GM12878 (cell line): ENCODE measurements around the gene COL13A1. TPM values are rescaled to one million over a fixed set of nuclear protein-coding genes. Genes with fewer than 3 reads are reported as not detected.

ENCODE experiments used
- ATAC-seq: fragments of 200-7000 bp; cut with Tn5 transposase; 3 replicates; pipeline ENCODE4 v1.9.1; 2020; ENCODE audit warnings: mild to moderate bottlenecking, moderate library complexity
- BruUV-seq: library from RNA; stranded (reverse); fragments of 400-500 nt; replicated peaks from 2 replicates; lab custom pipeline; 2021; lab: Mats Ljungman, UMichigan
- CTCF ChIA-PET: fragments of 300-600 bp; sonication (Branson Sonifier 250); formaldehyde crosslinking; extraction: SDS; loops from one replicate; lab custom pipeline; 2021; ENCODE audit warnings: inconsistent platforms; lab: Yijun Ruan, JAX
- POLR2A ChIA-PET: fragments of 350-600 bp; formaldehyde crosslinking; extraction: SDS; loops from one replicate; lab custom pipeline; 2021; ENCODE audit warnings: inconsistent platforms; lab: Charles Lee
- RAD21 ChIA-PET: fragments of 300-600 bp; sonication (Branson Sonifier 250); formaldehyde crosslinking; loops from one replicate; lab custom pipeline; 2023; ENCODE audit warnings: antibody characterized with exemption; ENCODE audit not compliant: unreplicated experiment; lab: Charles Lee
- SMC1A ChIA-PET: fragments of 300-600 bp; sonication (Branson Sonifier 250); formaldehyde crosslinking; loops from one replicate; lab custom pipeline; 2023; ENCODE audit not compliant: unreplicated experiment, uncharacterized antibody; lab: Charles Lee
- DNase-seq: peaks from one replicate; pipeline ENCODE4 v3.0.0-alpha.2; 2011; ENCODE audit warnings: low read depth, low spot score
- FAIRE-seq: peaks from 3 replicates; lab custom pipeline; 2011; peaks lifted over from hg19 to GRCh38; lab: Jason Lieb, UNC
- H2AFZ ChIP-seq: 2 replicates; pipeline ENCODE4 v1.6.0; 2011; ENCODE audit warnings: low read depth, low read length, control low read depth; ENCODE audit not compliant: control insufficient read depth
- H3K27ac ChIP-seq: 2 replicates; pipeline ENCODE4 v1.5.1; 2011; ENCODE audit warnings: control low read depth; ENCODE audit not compliant: control insufficient read depth, insufficient read depth
- H3K27me3 ChIP-seq, 2 experiments: replicated peaks in 1 of 2; 2 replicates each; pipeline versions ENCODE4 v1.6.0 to v1.6.1; 2011; ENCODE audit warnings: low read length in 1 of 2; ENCODE audit not compliant: control insufficient read depth in 2 of 2, insufficient read depth in 2 of 2
- H3K36me3 ChIP-seq, 2 experiments: 2 replicates each; pipeline ENCODE4 v1.5.1; 2011; ENCODE audit warnings: low read length in 1 of 2; ENCODE audit not compliant: control insufficient read depth in 2 of 2, insufficient read depth in 2 of 2
- H3K4me1 ChIP-seq: 2 replicates; pipeline ENCODE4 v1.6.1; 2011; ENCODE audit warnings: mild to moderate bottlenecking, low read length, moderate library complexity, mixed read lengths; ENCODE audit not compliant: control insufficient read depth, insufficient read depth
- H3K4me2 ChIP-seq: 2 replicates; pipeline ENCODE4 v1.6.0; 2011; ENCODE audit warnings: control low read depth; ENCODE audit not compliant: control insufficient read depth, insufficient read depth
- H3K4me3 ChIP-seq: fragments of 200-600 bp; sonication (generic); 2 replicates; pipeline ENCODE4 v1.5.1; 2016
- H3K79me2 ChIP-seq: 2 replicates; pipeline ENCODE4 v1.6.0; 2011; ENCODE audit warnings: low read length; ENCODE audit not compliant: control insufficient read depth, insufficient read depth
- H3K9ac ChIP-seq: 2 replicates; pipeline ENCODE4 v1.8.0; 2011; ENCODE audit warnings: low read length, control low read depth, mixed read lengths; ENCODE audit not compliant: control insufficient read depth, insufficient read depth
- H3K9me3 ChIP-seq: replicated peaks from 3 replicates; pipeline ENCODE4 v1.5.1; 2011; ENCODE audit warnings: mild to moderate bottlenecking, low read length; ENCODE audit not compliant: control insufficient read depth, insufficient read depth
- H4K20me1 ChIP-seq: 2 replicates; pipeline ENCODE4 v1.6.0; 2011; ENCODE audit not compliant: control insufficient read depth, insufficient read depth
- CHD2 ChIP-seq: IDR thresholded peaks from 2 replicates; pipeline ENCODE4 v1.6.1; 2011; ENCODE audit warnings: low read depth, low read length, improper control_type of control experiment, borderline replicate concordance
- FOXM1 ChIP-seq: IDR thresholded peaks from 2 replicates; pipeline ENCODE4 v1.6.1; 2012; ENCODE audit warnings: low read depth, mild to moderate bottlenecking, inconsistent platforms, low read length, moderate library complexity
- MEF2A ChIP-seq: IDR thresholded peaks from 2 replicates; pipeline ENCODE4 v1.6.1; 2011; ENCODE audit warnings: low read depth, mild to moderate bottlenecking, low read length, moderate library complexity; ENCODE audit not compliant: insufficient read depth
- MYC ChIP-seq: IDR thresholded peaks from 2 replicates; pipeline ENCODE4 v1.6.1; 2011; ENCODE audit warnings: mild to moderate bottlenecking, low read length, moderate library complexity, inconsistent platforms; ENCODE audit not compliant: insufficient read depth, insufficient replicate concordance, insufficient read length, severe bottlenecking
- NFYA ChIP-seq: IDR thresholded peaks from 2 replicates; pipeline ENCODE4 v1.6.1; 2011; ENCODE audit warnings: low read depth, mild to moderate bottlenecking, low read length, improper control_type of control experiment, borderline replicate concordance
- SIN3A ChIP-seq: IDR thresholded peaks from 2 replicates; pipeline ENCODE4 v1.6.1; 2012; ENCODE audit warnings: low read depth, low read length, improper control_type of control experiment
- SUZ12 ChIP-seq: fragments of 200-600 bp; sonication (generic); IDR thresholded peaks from one replicate; pipeline ENCODE4 v1.6.1; 2018; ENCODE audit warnings: antibody characterized with exemption, mild to moderate bottlenecking; ENCODE audit not compliant: unreplicated experiment
- YY1 ChIP-seq: IDR thresholded peaks from 2 replicates; pipeline ENCODE4 v1.6.1; 2011; ENCODE audit warnings: low read depth, mild to moderate bottlenecking, low read length
- ZNF217 ChIP-seq: fragments of 450-650 bp; IDR thresholded peaks from 2 replicates; pipeline ENCODE4 v1.6.1; 2017; ENCODE audit warnings: antibody characterized with exemption, mild to moderate bottlenecking
- WGBS: methylation state at CpG from one replicate; pipeline ENCODE4 v1.1.6; 2016; ENCODE audit warnings: low lambda C conversion rate; ENCODE audit not compliant: insufficient replicate concordance, insufficient coverage; ENCODE audit errors: missing lambda C conversion rate; 5-methylcytosine and 5-hydroxymethylcytosine counted together
- in situ Hi-C: fragments of 300-500 bp; cut with MboI; formaldehyde crosslinking; loops from 9 replicates; pipeline ENCODE4 v1.14.3; 2018; ENCODE audit warnings: mixed read lengths
- intact Hi-C: fragments of 100-400 bp; cut with micrococcal nuclease; formaldehyde crosslinking; loops from one replicate; pipeline ENCODE4 v1.14.2; 2022; ENCODE audit not compliant: unreplicated experiment
- polyA plus RNA-seq, 11 experiments: library from polyadenylated mRNA; depleted of rRNA in 4 of 11; unstranded in 6 of 11; stranded (reverse) in 5 of 11; fragments of >200 nt; fragmentation: Nextera tagmentation in 4 of 11; fragmentation: Illumina TruSeq in 1 of 11; extraction: Ambion mirVana in 4 of 11; extraction: Trizol in 1 of 11; gene quantifications; 1 replicate in 1 of 11; 2 replicates in 10 of 11; pipeline versions ENCODE4 v1.2.1 to v1.2.3, GENCODE V29; 2011 to 2016; ENCODE audit warnings: inconsistent platforms in 2 of 11, missing spikeins in 2 of 11, low read depth in 1 of 11
- total RNA-seq, 4 experiments: library from RNA; depleted of rRNA in 3 of 4; stranded (reverse); fragments of >200 nt in 3 of 4; fragmentation: Illumina TruSeq in 1 of 4; extraction: Trizol in 1 of 4; gene quantifications; 2 replicates each; pipeline versions ENCODE4 v1.2.1 to v1.2.3, GENCODE V29; 2013 to 2021
- TF ChIP-seq, protein P1 (sequence below): fragments of 450-650 bp; formaldehyde crosslinking; IDR thresholded peaks from 2 replicates; pipeline ENCODE4 v1.4.0; 2020; ENCODE audit warnings: mild to moderate bottlenecking, moderate library complexity
- TF ChIP-seq, protein P2 (sequence below): fragments of 450-650 bp; IDR thresholded peaks from 2 replicates; pipeline ENCODE4 v1.6.1; 2016; ENCODE audit warnings: mild to moderate bottlenecking, moderate library complexity, borderline replicate concordance
- TF ChIP-seq, protein P3 (sequence below): fragments of 450-650 bp; IDR thresholded peaks from 2 replicates; pipeline ENCODE4 v1.6.1; 2017; ENCODE audit warnings: mild to moderate bottlenecking, low read depth, inconsistent platforms; ENCODE audit not compliant: poor library complexity, severe bottlenecking

Gene COL13A1
- total and polyA plus RNA-seq, 10 of the 15 experiments (the other 5 are each of a cell fraction or from before 2014, with no cell fraction given) = 0.03 to 0.15 (median 0.05) TPM; not detected in 7

DNA sequence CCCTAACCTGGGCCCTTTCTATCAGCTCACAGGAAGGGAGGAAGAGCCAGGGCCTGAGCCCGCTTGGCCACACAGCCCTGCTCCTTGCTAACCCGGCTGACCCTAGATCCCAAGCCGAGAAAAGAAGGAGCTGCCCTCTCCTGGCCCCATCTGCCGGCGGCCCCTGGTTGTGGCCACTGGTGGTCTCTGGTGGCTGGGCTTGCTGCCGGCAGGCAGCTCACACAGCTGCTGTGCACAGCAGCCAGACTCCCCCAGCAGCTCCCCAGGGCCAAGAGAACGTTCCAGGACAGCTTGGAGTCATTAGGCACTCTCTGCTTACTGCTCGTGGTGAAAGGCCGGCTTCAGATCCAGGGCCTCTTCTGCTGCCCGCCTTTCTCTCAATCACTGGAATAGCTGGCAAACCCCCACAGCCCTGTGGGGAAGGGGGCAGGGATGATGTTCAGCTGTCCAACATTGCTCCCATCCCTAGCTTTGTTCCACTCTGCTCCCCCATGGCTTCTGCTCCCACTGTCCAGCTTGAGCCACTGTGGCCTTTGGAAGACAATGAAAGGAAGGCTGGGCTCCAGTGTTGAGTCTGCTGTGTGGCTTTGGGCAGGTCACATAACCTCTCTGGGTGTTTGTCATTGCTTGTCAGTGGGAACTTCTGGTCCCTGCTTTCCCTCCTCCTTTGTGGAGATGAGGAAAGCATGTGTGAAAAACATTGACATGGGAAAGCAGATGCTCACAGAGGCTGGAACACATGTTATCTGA lies 35.4 kb upstream of the COL13A1 start:
- intact Hi-C loops (no loop called here), in situ Hi-C loops (no loop called here)
- RAD21 ChIA-PET = no interaction called here
- Histone ChIP-seq H3K27me3 (peaks cover 0 to 5% of the 10 kb centered on the region in 2 experiments; a peak in 2 of 4 replicates), H3K9ac (no peak overlapping the region), H3K27ac (no peak overlapping the region), H2AFZ (no peak overlapping the region), H3K9me3 (no peaks in the 10 kb centered on the region; the same call in 2 of the 3 replicates), H3K4me3 (no peak overlapping the region), H4K20me1 (no peaks in the 10 kb centered on the region), H3K36me3 (no peaks in the 10 kb centered on the region), H3K79me2 (no peaks in the 10 kb centered on the region), H3K4me1 (no peaks in the 10 kb centered on the region), H3K4me2 (no peak overlapping the region)
- FAIRE-seq (no peak), ATAC-seq (no peak), DNase-seq (no peak)
- no TSS peak for BruUV-seq
- CTCF ChIA-PET = no interaction called here
- SMC1A ChIA-PET = interaction anchor here (0.5 kb wide), 1 partner anchor 146 kb away, joined by 3 read pairs; no protein-coding TSS in a partner anchor
- WGBS = 45% methylated on average over 10 of the region's 10 CpGs
- POLR2A ChIA-PET = no interaction called here
- no peak for TF ChIP-seq FOXM1
- TF ChIP-seq ZNF217 = no peak
- no peak for TF ChIP-seq YY1
- no peak for TF ChIP-seq NFYA
- TF ChIP-seq SIN3A = no peak
- TF ChIP-seq, protein P1, sequence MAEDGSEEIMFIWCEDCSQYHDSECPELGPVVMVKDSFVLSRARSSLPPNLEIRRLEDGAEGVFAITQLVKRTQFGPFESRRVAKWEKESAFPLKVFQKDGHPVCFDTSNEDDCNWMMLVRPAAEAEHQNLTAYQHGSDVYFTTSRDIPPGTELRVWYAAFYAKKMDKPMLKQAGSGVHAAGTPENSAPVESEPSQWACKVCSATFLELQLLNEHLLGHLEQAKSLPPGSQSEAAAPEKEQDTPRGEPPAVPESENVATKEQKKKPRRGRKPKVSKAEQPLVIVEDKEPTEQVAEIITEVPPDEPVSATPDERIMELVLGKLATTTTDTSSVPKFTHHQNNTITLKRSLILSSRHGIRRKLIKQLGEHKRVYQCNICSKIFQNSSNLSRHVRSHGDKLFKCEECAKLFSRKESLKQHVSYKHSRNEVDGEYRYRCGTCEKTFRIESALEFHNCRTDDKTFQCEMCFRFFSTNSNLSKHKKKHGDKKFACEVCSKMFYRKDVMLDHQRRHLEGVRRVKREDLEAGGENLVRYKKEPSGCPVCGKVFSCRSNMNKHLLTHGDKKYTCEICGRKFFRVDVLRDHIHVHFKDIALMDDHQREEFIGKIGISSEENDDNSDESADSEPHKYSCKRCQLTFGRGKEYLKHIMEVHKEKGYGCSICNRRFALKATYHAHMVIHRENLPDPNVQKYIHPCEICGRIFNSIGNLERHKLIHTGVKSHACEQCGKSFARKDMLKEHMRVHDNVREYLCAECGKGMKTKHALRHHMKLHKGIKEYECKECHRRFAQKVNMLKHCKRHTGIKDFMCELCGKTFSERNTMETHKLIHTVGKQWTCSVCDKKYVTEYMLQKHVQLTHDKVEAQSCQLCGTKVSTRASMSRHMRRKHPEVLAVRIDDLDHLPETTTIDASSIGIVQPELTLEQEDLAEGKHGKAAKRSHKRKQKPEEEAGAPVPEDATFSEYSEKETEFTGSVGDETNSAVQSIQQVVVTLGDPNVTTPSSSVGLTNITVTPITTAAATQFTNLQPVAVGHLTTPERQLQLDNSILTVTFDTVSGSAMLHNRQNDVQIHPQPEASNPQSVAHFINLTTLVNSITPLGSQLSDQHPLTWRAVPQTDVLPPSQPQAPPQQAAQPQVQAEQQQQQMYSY (CRISPR knock-in tag) = no peak
- no peak for TF ChIP-seq MEF2A
- no peak for TF ChIP-seq CHD2
- TF ChIP-seq MYC = no peak
- TF ChIP-seq SUZ12 = no peak
- TF ChIP-seq, protein P2, sequence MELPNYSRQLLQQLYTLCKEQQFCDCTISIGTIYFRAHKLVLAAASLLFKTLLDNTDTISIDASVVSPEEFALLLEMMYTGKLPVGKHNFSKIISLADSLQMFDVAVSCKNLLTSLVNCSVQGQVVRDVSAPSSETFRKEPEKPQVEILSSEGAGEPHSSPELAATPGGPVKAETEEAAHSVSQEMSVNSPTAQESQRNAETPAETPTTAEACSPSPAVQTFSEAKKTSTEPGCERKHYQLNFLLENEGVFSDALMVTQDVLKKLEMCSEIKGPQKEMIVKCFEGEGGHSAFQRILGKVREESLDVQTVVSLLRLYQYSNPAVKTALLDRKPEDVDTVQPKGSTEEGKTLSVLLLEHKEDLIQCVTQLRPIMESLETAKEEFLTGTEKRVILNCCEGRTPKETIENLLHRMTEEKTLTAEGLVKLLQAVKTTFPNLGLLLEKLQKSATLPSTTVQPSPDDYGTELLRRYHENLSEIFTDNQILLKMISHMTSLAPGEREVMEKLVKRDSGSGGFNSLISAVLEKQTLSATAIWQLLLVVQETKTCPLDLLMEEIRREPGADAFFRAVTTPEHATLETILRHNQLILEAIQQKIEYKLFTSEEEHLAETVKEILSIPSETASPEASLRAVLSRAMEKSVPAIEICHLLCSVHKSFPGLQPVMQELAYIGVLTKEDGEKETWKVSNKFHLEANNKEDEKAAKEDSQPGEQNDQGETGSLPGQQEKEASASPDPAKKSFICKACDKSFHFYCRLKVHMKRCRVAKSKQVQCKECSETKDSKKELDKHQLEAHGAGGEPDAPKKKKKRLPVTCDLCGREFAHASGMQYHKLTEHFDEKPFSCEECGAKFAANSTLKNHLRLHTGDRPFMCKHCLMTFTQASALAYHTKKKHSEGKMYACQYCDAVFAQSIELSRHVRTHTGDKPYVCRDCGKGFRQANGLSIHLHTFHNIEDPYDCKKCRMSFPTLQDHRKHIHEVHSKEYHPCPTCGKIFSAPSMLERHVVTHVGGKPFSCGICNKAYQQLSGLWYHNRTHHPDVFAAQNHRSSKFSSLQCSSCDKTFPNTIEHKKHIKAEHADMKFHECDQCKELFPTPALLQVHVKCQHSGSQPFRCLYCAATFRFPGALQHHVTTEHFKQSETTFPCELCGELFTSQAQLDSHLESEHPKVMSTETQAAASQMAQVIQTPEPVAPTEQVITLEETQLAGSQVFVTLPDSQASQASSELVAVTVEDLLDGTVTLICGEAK = no peak
- TF ChIP-seq, protein P3, sequence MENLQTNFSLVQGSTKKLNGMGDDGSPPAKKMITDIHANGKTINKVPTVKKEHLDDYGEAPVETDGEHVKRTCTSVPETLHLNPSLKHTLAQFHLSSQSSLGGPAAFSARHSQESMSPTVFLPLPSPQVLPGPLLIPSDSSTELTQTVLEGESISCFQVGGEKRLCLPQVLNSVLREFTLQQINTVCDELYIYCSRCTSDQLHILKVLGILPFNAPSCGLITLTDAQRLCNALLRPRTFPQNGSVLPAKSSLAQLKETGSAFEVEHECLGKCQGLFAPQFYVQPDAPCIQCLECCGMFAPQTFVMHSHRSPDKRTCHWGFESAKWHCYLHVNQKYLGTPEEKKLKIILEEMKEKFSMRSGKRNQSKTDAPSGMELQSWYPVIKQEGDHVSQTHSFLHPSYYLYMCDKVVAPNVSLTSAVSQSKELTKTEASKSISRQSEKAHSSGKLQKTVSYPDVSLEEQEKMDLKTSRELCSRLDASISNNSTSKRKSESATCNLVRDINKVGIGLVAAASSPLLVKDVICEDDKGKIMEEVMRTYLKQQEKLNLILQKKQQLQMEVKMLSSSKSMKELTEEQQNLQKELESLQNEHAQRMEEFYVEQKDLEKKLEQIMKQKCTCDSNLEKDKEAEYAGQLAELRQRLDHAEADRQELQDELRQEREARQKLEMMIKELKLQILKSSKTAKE = no peak
